Erythroblast (primary cell): ENCODE measurements around the gene PER3.

ENCODE experiments used
- GATA1 ChIP-seq: IDR thresholded peaks from 2 replicates; pipeline ENCODE4 v1.6.1; 2011; ENCODE audit warnings: low read depth, mild to moderate bottlenecking, control low read depth, low read length, moderate library complexity
- POLR2A ChIP-seq: IDR thresholded peaks from 2 replicates; pipeline ENCODE4 v1.6.1; 2011; ENCODE audit warnings: mild to moderate bottlenecking, low read length

GRCh38 chr1:7890853-7891252 is 106.8 kb downstream of the PER3 start:
- no peak for TF ChIP-seq POLR2A
- no peak for TF ChIP-seq GATA1
